ENCODE results near the gene ZNF582.

ZNF582 gene

DNA sequence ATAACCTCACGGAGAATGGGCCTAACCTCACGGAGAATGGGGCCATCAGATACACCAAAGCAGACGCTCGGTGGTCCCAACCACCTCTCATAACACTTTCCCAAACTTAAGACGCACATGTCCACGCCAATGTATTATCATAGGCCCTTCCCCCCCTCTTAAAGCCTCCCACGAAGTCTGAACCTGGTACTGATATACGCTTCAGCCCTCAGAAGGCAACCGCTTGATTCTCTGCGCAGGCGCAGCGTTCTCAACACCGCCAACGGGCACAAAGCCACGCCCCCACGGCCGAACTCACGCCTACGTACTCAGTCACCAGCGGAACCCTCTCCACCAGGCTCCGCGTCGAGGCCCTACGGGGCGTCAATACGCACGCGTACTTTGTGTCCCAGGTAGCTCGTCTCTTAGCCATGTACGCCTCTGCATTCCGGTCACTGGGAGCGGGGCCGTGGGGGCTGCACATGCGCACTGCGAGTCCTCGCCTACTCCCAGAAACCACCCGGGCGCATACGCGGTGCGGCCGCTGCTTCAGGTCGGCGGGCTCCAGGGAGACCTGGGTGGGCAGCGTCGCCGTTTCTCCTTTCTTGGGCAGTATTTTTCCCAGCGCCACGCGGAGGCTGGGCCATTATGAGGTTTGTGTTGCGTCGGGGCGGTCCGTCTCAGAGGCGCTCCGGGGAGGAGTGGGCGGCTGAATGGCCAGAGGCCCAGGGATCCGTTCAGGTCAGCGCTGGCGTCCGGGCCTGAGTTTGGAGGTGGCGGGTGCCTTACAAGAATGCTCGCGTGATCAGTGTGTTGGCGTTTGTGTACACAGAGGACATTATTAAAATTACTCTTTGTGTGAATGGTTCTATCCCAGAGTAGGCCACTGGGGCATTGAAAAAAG lies 25.3 kb downstream of the ZNF582 start:
- TF ChIP-seq, protein P1, sequence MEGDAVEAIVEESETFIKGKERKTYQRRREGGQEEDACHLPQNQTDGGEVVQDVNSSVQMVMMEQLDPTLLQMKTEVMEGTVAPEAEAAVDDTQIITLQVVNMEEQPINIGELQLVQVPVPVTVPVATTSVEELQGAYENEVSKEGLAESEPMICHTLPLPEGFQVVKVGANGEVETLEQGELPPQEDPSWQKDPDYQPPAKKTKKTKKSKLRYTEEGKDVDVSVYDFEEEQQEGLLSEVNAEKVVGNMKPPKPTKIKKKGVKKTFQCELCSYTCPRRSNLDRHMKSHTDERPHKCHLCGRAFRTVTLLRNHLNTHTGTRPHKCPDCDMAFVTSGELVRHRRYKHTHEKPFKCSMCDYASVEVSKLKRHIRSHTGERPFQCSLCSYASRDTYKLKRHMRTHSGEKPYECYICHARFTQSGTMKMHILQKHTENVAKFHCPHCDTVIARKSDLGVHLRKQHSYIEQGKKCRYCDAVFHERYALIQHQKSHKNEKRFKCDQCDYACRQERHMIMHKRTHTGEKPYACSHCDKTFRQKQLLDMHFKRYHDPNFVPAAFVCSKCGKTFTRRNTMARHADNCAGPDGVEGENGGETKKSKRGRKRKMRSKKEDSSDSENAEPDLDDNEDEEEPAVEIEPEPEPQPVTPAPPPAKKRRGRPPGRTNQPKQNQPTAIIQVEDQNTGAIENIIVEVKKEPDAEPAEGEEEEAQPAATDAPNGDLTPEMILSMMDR (IDR thresholded peaks at IDR 0.05): no peak
- H3K4me1 ChIP-seq: peaks cover 0 to 12% (median 10%) of the 10 kb centered on the region in 4 donors
- DNase-seq: peak; percentile 89 to 94
- H3K27me3 ChIP-seq: no peaks in the 10 kb centered on the region
- H3K36me3 ChIP-seq: peaks cover 27 to 45% (median 35%) of the 10 kb centered on the region in 3 donors
- peaks cover 0 to 38% (median 14%) of the 10 kb centered on the region in 3 donors for H3K9me3 ChIP-seq
- intact Hi-C loops (cut with DNase I; ENCODE audit: low total_unique reads): no loop called here
- H3K4me3 ChIP-seq: peak overlapping the region; percentile 67
- H3K27ac ChIP-seq: peak overlapping the region; percentile 76 to 91

DNA sequence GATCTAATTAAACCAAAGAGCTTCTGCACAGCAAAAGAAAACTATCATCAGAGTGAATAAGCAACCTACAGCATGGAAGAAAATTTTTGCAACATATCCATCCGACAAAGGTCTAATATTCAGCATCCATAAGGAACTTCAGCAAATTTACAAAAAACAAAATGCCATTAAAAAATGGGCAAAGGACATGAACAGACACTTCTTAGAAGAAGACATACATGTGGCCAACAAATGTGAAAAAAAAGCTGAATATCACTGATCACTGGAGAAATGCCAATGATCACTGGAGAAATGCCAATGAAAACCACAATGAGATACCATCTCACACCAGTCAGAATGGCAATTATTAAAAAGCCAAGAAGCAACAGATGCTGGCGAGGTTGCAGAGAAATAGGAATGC lies 32.5 kb downstream of the ZNF582 start:
- TF ChIP-seq, protein P1 (IDR thresholded peaks at IDR 0.05): no peak
- no peaks in the 10 kb centered on the region for H3K4me1 ChIP-seq
- H3K27me3 ChIP-seq: no peaks in the 10 kb centered on the region
- H3K36me3 ChIP-seq: peaks cover 10 to 37% (median 34%) of the 10 kb centered on the region in 3 donors
- H3K27ac ChIP-seq: no peak overlapping the region
- DNase-seq: no peak
- H3K4me3 ChIP-seq: no peak overlapping the region
- intact Hi-C loops (cut with DNase I; ENCODE audit: low total_unique reads): no loop called here
- H3K9me3 ChIP-seq: peaks cover 4 to 57% (median 27%) of the 10 kb centered on the region in 3 donors

DNA sequence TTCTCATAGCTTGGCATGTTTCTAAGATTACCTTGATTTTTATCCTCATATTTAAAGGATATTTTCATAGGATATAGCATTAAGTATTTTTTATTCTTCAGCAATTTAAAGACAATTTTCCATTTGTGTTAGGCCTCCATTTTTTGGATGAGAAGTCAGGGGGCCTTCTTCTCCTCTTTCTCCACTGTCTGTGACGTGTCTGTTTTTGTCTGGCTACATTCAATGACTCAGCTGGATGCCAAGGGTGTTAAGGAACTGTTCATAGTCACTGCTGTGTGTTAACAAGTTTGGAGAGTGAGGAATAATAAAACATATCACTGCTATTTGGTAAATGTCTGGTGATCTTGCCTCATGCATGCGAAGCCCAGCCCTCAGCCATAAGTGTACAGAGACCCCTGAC lies 36.4 kb downstream of the ZNF582 start:
- H3K4me1 ChIP-seq: no peaks in the 10 kb centered on the region
- TF ChIP-seq, protein P1 (IDR thresholded peaks at IDR 0.05): no peak
- no peaks in the 10 kb centered on the region for H3K27me3 ChIP-seq
- H3K27ac ChIP-seq: no peak overlapping the region
- H3K9me3 ChIP-seq: peaks cover 4 to 36% (median 13%) of the 10 kb centered on the region in 3 donors
- DNase-seq: no peak
- H3K36me3 ChIP-seq: peaks cover 10 to 22% (median 22%) of the 10 kb centered on the region in 3 donors
- no peak overlapping the region for H3K4me3 ChIP-seq
- intact Hi-C loops (cut with DNase I; ENCODE audit: low total_unique reads): no loop called here

DNA sequence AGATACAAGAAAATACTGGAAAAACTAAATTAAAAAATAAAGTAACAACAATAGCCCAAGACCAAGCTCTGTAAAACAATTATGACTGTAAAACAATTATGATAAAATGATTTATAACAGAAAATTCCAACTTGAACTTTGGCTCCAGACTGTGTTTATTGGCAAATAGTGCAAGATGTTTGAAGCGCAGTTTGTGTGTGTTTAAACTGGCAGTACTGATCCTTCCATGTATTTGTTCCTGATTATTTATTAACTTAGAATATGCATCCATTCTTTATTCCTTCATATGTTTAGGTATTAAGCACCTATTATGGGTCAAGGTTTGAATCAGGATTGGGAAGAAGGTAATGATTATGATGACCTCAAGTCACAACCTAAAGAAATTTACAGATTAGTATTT lies 37.8 kb downstream of the ZNF582 start:
- Histone ChIP-seq H3K27ac (no peak overlapping the region), H3K36me3 (peaks cover 0 to 12% (median 11%) of the 10 kb centered on the region in 3 donors), H3K4me1 (no peaks in the 10 kb centered on the region), H3K27me3 (no peaks in the 10 kb centered on the region), H3K4me3 (no peak overlapping the region), H3K9me3 (peaks cover 0 to 24% (median 13%) of the 10 kb centered on the region in 3 donors)
- intact Hi-C loops (cut with DNase I; ENCODE audit: low total_unique reads): no loop called here
- no peak for DNase-seq
- TF ChIP-seq, protein P1 (IDR thresholded peaks at IDR 0.05): no peak

DNA sequence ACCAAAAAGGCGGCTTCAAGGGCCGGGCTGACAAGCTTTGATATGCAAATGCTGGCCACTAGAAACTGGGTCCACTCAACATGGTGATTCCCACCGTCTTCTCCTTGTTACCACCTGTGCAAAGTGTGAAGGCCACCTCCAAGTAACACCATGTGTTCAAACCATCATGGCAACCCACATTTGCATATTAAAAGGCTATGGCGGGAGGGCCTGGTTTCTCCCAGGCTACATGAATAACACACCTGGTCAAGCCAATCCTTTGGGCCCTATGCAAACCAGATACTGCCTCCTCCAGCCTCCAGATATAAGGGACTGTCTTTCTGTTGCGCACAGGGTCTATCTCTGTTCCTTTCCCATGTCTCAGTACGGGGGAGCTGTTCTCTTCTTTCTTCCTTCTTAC lies 42.1 kb downstream of the ZNF582 start:
- Histone ChIP-seq H3K9me3 (peaks cover 0 to 3% (median 0%) of the 10 kb centered on the region in 3 donors), H3K4me1 (no peaks in the 10 kb centered on the region), H3K36me3 (peaks cover 0 to 5% (median 4%) of the 10 kb centered on the region in 3 donors), H3K27ac (no peak overlapping the region), H3K27me3 (no peaks in the 10 kb centered on the region), H3K4me3 (no peak overlapping the region)
- TF ChIP-seq, protein P1 (IDR thresholded peaks at IDR 0.05): no peak
- DNase-seq: no peak
- intact Hi-C loops (cut with DNase I; ENCODE audit: low total_unique reads): no loop called here

Measured in tibial artery (tissue), 4 donors.